Effector memory CD8-positive, alpha-beta T cell (primary cell): ENCODE data around the gene FBXW9.
"Not testable (repeated sequence)": the region's sequence is repeated elsewhere in the genome, so short reads cannot be mapped to it uniquely, and the experiment has no call there.

Experiments
- ATAC-seq: fragments of 150-1000 bp; cut with Tn5 transposase; replicated peaks from 2 replicates; pipeline ENCODE4 v1.10.0; 2021; ENCODE audit warnings: mild to moderate bottlenecking, moderate library complexity
- DNase-seq, 3 experiments: peaks; one replicate each; pipeline ENCODE4 v3.0.0; 2021
- H3K27ac Mint-ChIP-seq, 2 donors: one replicate each; pipeline ENCODE4 v1.8.0; 2022; ENCODE audit warnings: mild to moderate bottlenecking in 2 of 2, mixed read lengths in 2 of 2, moderate library complexity in 2 of 2
- H3K27me3 Mint-ChIP-seq, 2 donors: one replicate each; pipeline ENCODE4 v1.8.0; 2022; ENCODE audit warnings: mixed read lengths in 2 of 2
- H3K36me3 Mint-ChIP-seq: one replicate; pipeline ENCODE4 v1.8.0; 2022; ENCODE audit warnings: mild to moderate bottlenecking, moderate library complexity, mixed read lengths; ENCODE audit not compliant: insufficient read depth
- H3K4me1 Mint-ChIP-seq, 2 donors: one replicate each; pipeline ENCODE4 v1.8.0; 2022; ENCODE audit warnings: low read depth in 2 of 2, mixed read lengths in 2 of 2
- H3K4me3 Mint-ChIP-seq, 2 donors: one replicate each; pipeline ENCODE4 v1.8.0; 2022; ENCODE audit warnings: mild to moderate bottlenecking in 2 of 2, mixed read lengths in 2 of 2, moderate library complexity in 2 of 2
- H3K9me3 Mint-ChIP-seq, 2 donors: one replicate each; pipeline ENCODE4 v1.8.0; 2022; ENCODE audit warnings: mixed read lengths in 2 of 2

The FBXW9 gene

GRCh38 chr19:12705169-12705568 is 8.7 kb upstream of the FBXW9 start:
- Mint-ChIP-seq H3K27ac (no peak overlapping the region), H3K27me3 (no peaks in the 10 kb centered on the region), H3K36me3 (peaks cover 44% of the 10 kb centered on the region), H3K4me3 (no peak overlapping the region), H3K4me1 (no peaks in the 10 kb centered on the region), H3K9me3 (no peaks in the 10 kb centered on the region)
- no peak for DNase-seq
- no peak for ATAC-seq

- Mint-ChIP-seq H3K4me1 (peaks cover 0 to 2% of the 10 kb centered on the region in 2 donors), H3K4me3 (no peak overlapping the region), H3K27ac (no peak overlapping the region), H3K36me3 (peaks cover 31% of the 10 kb centered on the region), H3K27me3 (no peaks in the 10 kb centered on the region), H3K9me3 (no peaks in the 10 kb centered on the region)
- ATAC-seq = no peak
- DNase-seq = no peak
Measured at GRCh38 chr19:12703046-12703445, 6.6 kb upstream of the FBXW9 start.

- Mint-ChIP-seq H3K4me1 (peaks cover 0 to 2% of the 10 kb centered on the region in 2 donors), H3K36me3 (peaks cover 29% of the 10 kb centered on the region), H3K27ac (no peak overlapping the region), H3K9me3 (no peaks in the 10 kb centered on the region), H3K27me3 (no peaks in the 10 kb centered on the region), H3K4me3 (no peak overlapping the region)
- ATAC-seq = no peak
- DNase-seq = no peak
Measured at GRCh38 chr19:12701596-12702282, 5.3 kb upstream of the FBXW9 start.

GRCh38 chr19:12698138-12698537 is 1.7 kb upstream of the FBXW9 start:
- Mint-ChIP-seq H3K36me3 (peaks cover 26% of the 10 kb centered on the region), H3K9me3 (no peaks in the 10 kb centered on the region), H3K4me3 (peak overlapping the region; percentile 2 to 34), H3K27ac (peak overlapping the region in 1 of 2 donors; percentile 62), H3K27me3 (no peaks in the 10 kb centered on the region), H3K4me1 (peaks cover 0 to 2% of the 10 kb centered on the region in 2 donors)
- no peak for ATAC-seq
- DNase-seq = no peak

- H3K4me1 Mint-ChIP-seq, H3K9me3 Mint-ChIP-seq, DNase-seq, ATAC-seq, H3K27me3 Mint-ChIP-seq: not testable (repeated sequence)
- H3K27ac Mint-ChIP-seq = peak overlapping the region in 1 of 2 donors; percentile 62
- H3K36me3 Mint-ChIP-seq = peaks cover 22% of the 10 kb centered on the region
- peak overlapping the region in 1 of 2 donors; percentile 89 for H3K4me3 Mint-ChIP-seq
Measured at GRCh38 chr19:12697425-12697824, 994 bp upstream of the FBXW9 start.

GRCh38 chr19:12695997-12696365 is 450 bp downstream of the FBXW9 start:
- Mint-ChIP-seq H3K27ac (peak overlapping the region; percentile 96 to 97), H3K36me3 (peaks cover 13% of the 10 kb centered on the region), H3K4me1 (peaks cover 0 to 3% of the 10 kb centered on the region in 2 donors), H3K4me3 (peak overlapping the region; percentile 86 to 89), H3K9me3 (no peaks in the 10 kb centered on the region), H3K27me3 (no peaks in the 10 kb centered on the region)
- DNase-seq (no peak), ATAC-seq (peak; percentile 21)

GRCh38 chr19:12695514-12695913 is 917 bp downstream of the FBXW9 start:
- ATAC-seq = no peak
- DNase-seq = no peak
- no peaks in the 10 kb centered on the region for H3K27me3 Mint-ChIP-seq
- no peaks in the 10 kb centered on the region for H3K9me3 Mint-ChIP-seq
- peak overlapping the region in 1 of 2 donors; percentile 96 for H3K27ac Mint-ChIP-seq
- peaks cover 0 to 3% of the 10 kb centered on the region in 2 donors for H3K4me1 Mint-ChIP-seq
- H3K4me3 Mint-ChIP-seq = peak overlapping the region; percentile 86 to 89
- peaks cover 11% of the 10 kb centered on the region for H3K36me3 Mint-ChIP-seq

GRCh38 chr19:12695096-12695495 is 1.3 kb downstream of the FBXW9 start:
- Mint-ChIP-seq H3K9me3 (no peaks in the 10 kb centered on the region), H3K4me3 (peak overlapping the region in 1 of 2 donors; percentile 89), H3K27me3 (no peaks in the 10 kb centered on the region), H3K36me3 (peaks cover 11% of the 10 kb centered on the region), H3K4me1 (peaks cover 0 to 3% of the 10 kb centered on the region in 2 donors), H3K27ac (no peak overlapping the region)
- ATAC-seq (no peak), DNase-seq (no peak)

GRCh38 chr19:12694641-12695040 is 1.8 kb downstream of the FBXW9 start:
- no peak overlapping the region for H3K4me3 Mint-ChIP-seq

GRCh38 chr19:12692960-12693359 is 3.5 kb downstream of the FBXW9 start:
- H3K36me3 Mint-ChIP-seq = peaks cover 11% of the 10 kb centered on the region
- ATAC-seq = no peak
- DNase-seq = no peak
- peaks cover 0 to 3% of the 10 kb centered on the region in 2 donors for H3K4me1 Mint-ChIP-seq
- H3K4me3 Mint-ChIP-seq = no peak overlapping the region
- no peaks in the 10 kb centered on the region for H3K9me3 Mint-ChIP-seq
- no peaks in the 10 kb centered on the region for H3K27me3 Mint-ChIP-seq
- no peak overlapping the region for H3K27ac Mint-ChIP-seq

More at GRCh38 chr19:12694641-12695040, 1.8 kb downstream of the FBXW9 start:
- Mint-ChIP-seq H3K9me3 (no peaks in the 10 kb centered on the region), H3K4me1 (peaks cover 0 to 3% of the 10 kb centered on the region in 2 donors), H3K36me3 (peaks cover 11% of the 10 kb centered on the region), H3K27me3 (no peaks in the 10 kb centered on the region), H3K27ac (no peak overlapping the region)
- ATAC-seq = no peak
- no peak for DNase-seq

- ATAC-seq = no peak
Measured at GRCh38 chr19:12689581-12690216, 6.7 kb downstream of the FBXW9 start.

GRCh38 chr19:12689012-12689411 is 7.4 kb downstream of the FBXW9 start:
- Mint-ChIP-seq H3K4me1 (peaks cover 0 to 3% of the 10 kb centered on the region in 2 donors), H3K9me3 (no peaks in the 10 kb centered on the region), H3K27me3 (no peaks in the 10 kb centered on the region), H3K36me3 (peaks cover 3% of the 10 kb centered on the region), H3K4me3 (no peak overlapping the region), H3K27ac (no peak overlapping the region)
- ATAC-seq = no peak
- DNase-seq = no peak

More at GRCh38 chr19:12689581-12690216, 6.7 kb downstream of the FBXW9 start:
- Mint-ChIP-seq H3K36me3 (peaks cover 3% of the 10 kb centered on the region), H3K4me1 (peaks cover 0 to 3% of the 10 kb centered on the region in 2 donors), H3K27ac (peak overlapping the region in 1 of 2 donors; percentile 57), H3K27me3 (no peaks in the 10 kb centered on the region), H3K9me3 (no peaks in the 10 kb centered on the region), H3K4me3 (no peak overlapping the region)
- no peak for DNase-seq

GRCh38 chr19:12687496-12688196 is 8.8 kb downstream of the FBXW9 start, which contains the start of gene GNG14:
Gene GNG14, plus strand, starts transcription at chr19:12687998. Its CDS starts 51 bp downstream, at chr19:12688049.
- Mint-ChIP-seq H3K36me3 (peaks cover 10% of the 10 kb centered on the region), H3K27me3 (no peaks in the 10 kb centered on the region), H3K27ac (no peak within 1 kb of the TSS), H3K9me3 (no peaks in the 10 kb centered on the region), H3K4me1 (peaks cover 0 to 3% of the 10 kb centered on the region in 2 donors), H3K4me3 (no peak within 1 kb of the TSS)
- DNase-seq = no peak
- ATAC-seq = no peak
